Lower leg skin (tissue), 4 donors: ENCODE data around the gene ANO7. TPM values are rescaled to one million over a fixed set of nuclear protein-coding genes. Genes with fewer than 3 reads are reported as not detected.

Experiments used
- DNase-seq, 2 donors: peaks; one replicate each; pipeline ENCODE4 v3.0.0-alpha.2; 2019; ENCODE audit warnings: low spot score in 2 of 2
- H3K4me3 ChIP-seq: fragments of 200-600 bp; sonication (generic); 2 replicates; pipeline ENCODE4 v1.5.1; 2017; ENCODE audit warnings: mild to moderate bottlenecking, low read depth; ENCODE audit not compliant: poor library complexity, severe bottlenecking
- CTCF ChIP-seq, 3 donors: fragments of 450-650 bp; IDR thresholded peaks; one replicate each; pipeline ENCODE4 v1.5.1; 2016; ENCODE audit warnings: antibody characterized with exemption in 3 of 3, mild to moderate bottlenecking in 3 of 3, moderate library complexity in 2 of 3
- POLR2A ChIP-seq, 2 donors: fragments of 450-650 bp; IDR thresholded peaks; one replicate each; pipeline ENCODE4 v1.6.1; 2016 to 2017; ENCODE audit warnings: antibody characterized with exemption in 2 of 2, mild to moderate bottlenecking in 1 of 2, moderate library complexity in 1 of 2
- WGBS, 2 donors: methylation state at CpG; one replicate each; pipeline ENCODE4 v1.1.5; 2018; 5-methylcytosine and 5-hydroxymethylcytosine counted together
- intact Hi-C: fragments of 100-400 bp; cut with DNase I; formaldehyde crosslinking; loops from one replicate; pipeline ENCODE4 v1.15.0; 2023; ENCODE audit warnings: low total_unique reads
- total RNA-seq, 4 donors: library from RNA; depleted of rRNA; stranded (reverse); fragments of >200 nt; gene quantifications; one replicate each; pipeline ENCODE4 v1.1.0, GENCODE V29; 2016

ANO7 gene
- total RNA-seq, 4 donors from 2014 or later: 0.19 to 0.67 (median 0.35) TPM

GRCh38 chr2:241249654-241250053 lies 61.2 kb downstream of the ANO7 start:
- intact Hi-C loops: no loop called here
- WGBS, 2 donors: 92 to 95% methylated on average over 14 of the region's 14 CpGs
- TF ChIP-seq CTCF (IDR thresholded peaks at IDR 0.05): no peak
- TF ChIP-seq POLR2A (IDR thresholded peaks at IDR 0.05): no peak
- no peak overlapping the region for H3K4me3 ChIP-seq
- DNase-seq: no peak

- intact Hi-C loops: no loop called here
- WGBS, 2 donors: 90 to 94% methylated on average over 14 of the region's 14 CpGs
- TF ChIP-seq CTCF (IDR thresholded peaks at IDR 0.05): no peak
- no peak for TF ChIP-seq POLR2A (IDR thresholded peaks at IDR 0.05)
- DNase-seq: no peak
- no peak overlapping the region for H3K4me3 ChIP-seq
These were observed 64.5 kb downstream of the ANO7 start for GRCh38 chr2:241252778-241253475.

- DNase-seq: no peak
- WGBS, 2 donors: 84 to 93% methylated on average over 10 of the region's 10 CpGs
- intact Hi-C loops: no loop called here
- no peak overlapping the region for H3K4me3 ChIP-seq
- TF ChIP-seq CTCF (IDR thresholded peaks at IDR 0.05) (no peak), POLR2A (IDR thresholded peaks at IDR 0.05) (no peak)
These were observed 66.5 kb downstream of the ANO7 start for GRCh38 chr2:241254904-241255351.

GRCh38 chr2:241255542-241256167 lies 67.2 kb downstream of the ANO7 start:
- H3K4me3 ChIP-seq: no peak overlapping the region
- intact Hi-C loops: no loop called here
- 82% methylated on average over 13 of the region's 13 CpGs for WGBS, 2 donors
- peak in 1 of 2 donors; percentile 56 for DNase-seq
- TF ChIP-seq POLR2A (IDR thresholded peaks at IDR 0.05) (no peak), CTCF (IDR thresholded peaks at IDR 0.05) (no peak)

- intact Hi-C loops: no loop called here
- no peak for TF ChIP-seq CTCF (IDR thresholded peaks at IDR 0.05)
- no peak for TF ChIP-seq POLR2A (IDR thresholded peaks at IDR 0.05)
- H3K4me3 ChIP-seq: no peak overlapping the region
- WGBS, 2 donors: 82 to 88% methylated on average over 11 of the region's 11 CpGs
- no peak for DNase-seq
These were observed 67.7 kb downstream of the ANO7 start for GRCh38 chr2:241256168-241256545.
